Endothelial cell of umbilical vein (primary cell): Measurements from ENCODE around the gene KSR1. TPM values are rescaled to one million over a fixed set of nuclear protein-coding genes. Genes with fewer than 3 reads are reported as not detected.

Source experiments
- BruUV-seq: library from RNA; stranded (reverse); fragments of 400-500 nt; replicated peaks from 2 replicates; lab custom pipeline; 2021; lab: Mats Ljungman, UMichigan
- CTCF ChIA-PET: fragments of 300-600, 350-600 bp; sonication (Branson Sonifier 250); formaldehyde crosslinking; loops from one replicate; lab custom pipeline; 2021; ENCODE audit warnings: antibody characterized with exemption, inconsistent platforms; lab: Charles Lee
- POLR2A ChIA-PET: fragments of 300-600, 350-600 bp; sonication (Branson Sonifier 250); formaldehyde crosslinking; loops from one replicate; lab custom pipeline; 2021; ENCODE audit warnings: antibody characterized with exemption, inconsistent platforms; lab: Charles Lee
- DNase-seq: peaks from one replicate; pipeline ENCODE4 v3.0.0-alpha.2; 2011; ENCODE audit warnings: low read depth, low spot score
- FAIRE-seq: peaks from 2 replicates; lab custom pipeline; 2011; peaks lifted over from hg19 to GRCh38; lab: Jason Lieb, UNC
- H2AFZ ChIP-seq: 2 replicates; pipeline ENCODE4 v1.6.0; 2012; ENCODE audit warnings: low read depth, low read length, control low read depth, inconsistent platforms
- H3K27ac ChIP-seq: 2 replicates; pipeline ENCODE4 v1.5.1; 2011; ENCODE audit warnings: low read depth, mild to moderate bottlenecking, control low read depth, low read length, moderate library complexity; ENCODE audit not compliant: insufficient read depth
- H3K27me3 ChIP-seq, 2 experiments: 2 replicates each; pipeline versions ENCODE4 v1.6.0 to v1.6.1; 2011; ENCODE audit warnings: low read length in 2 of 2, mixed read lengths in 1 of 2; ENCODE audit not compliant: control insufficient read depth in 2 of 2, insufficient read depth in 2 of 2
- H3K36me3 ChIP-seq, 2 experiments: 2 replicates in 1 of 2; 3 replicates in 1 of 2; pipeline ENCODE4 v1.5.1; 2011; ENCODE audit warnings: low read length in 2 of 2, mild to moderate bottlenecking in 1 of 2, moderate library complexity in 1 of 2; ENCODE audit not compliant: control insufficient read depth in 2 of 2, insufficient read depth in 2 of 2; ENCODE audit errors: extremely low read depth in 1 of 2
- H3K4me1 ChIP-seq: 3 replicates; pipeline ENCODE4 v1.5.1; 2011; ENCODE audit warnings: mild to moderate bottlenecking, low read length; ENCODE audit not compliant: control insufficient read depth, insufficient read depth; ENCODE audit errors: extremely low read depth
- H3K4me2 ChIP-seq: 2 replicates; pipeline ENCODE4 v1.6.1; 2011; ENCODE audit warnings: low read length, control low read depth, mixed read lengths; ENCODE audit not compliant: insufficient read depth
- H3K4me3 ChIP-seq, 3 experiments: fragments of 200-600 bp in 1 of 3; sonication (generic), shearing (Covaris generic) in 1 of 3; replicated peaks in 1 of 3; 2 replicates each; pipeline ENCODE4 v1.5.1; 2011 to 2016; ENCODE audit warnings: control low read depth in 3 of 3, low read length in 3 of 3, mild to moderate bottlenecking in 2 of 3, inconsistent platforms in 1 of 3, low read depth in 1 of 3, moderate library complexity in 1 of 3; ENCODE audit not compliant: insufficient read depth in 1 of 3
- H3K79me2 ChIP-seq: 2 replicates; pipeline ENCODE4 v1.6.0; 2012; ENCODE audit warnings: low read length, inconsistent platforms; ENCODE audit not compliant: control insufficient read depth, insufficient read depth
- H3K9ac ChIP-seq: replicated peaks from 2 replicates; pipeline ENCODE3; 2011; ENCODE audit warnings: low read length, control low read depth; ENCODE audit not compliant: insufficient read depth; ENCODE audit errors: extremely low read depth
- H3K9me1 ChIP-seq: replicated peaks from 3 replicates; pipeline ENCODE4 v1.6.0; 2011; ENCODE audit warnings: mild to moderate bottlenecking, low read length; ENCODE audit not compliant: control insufficient read depth, insufficient read depth; ENCODE audit errors: extremely low read depth
- H3K9me3 ChIP-seq: replicated peaks from 2 replicates; pipeline ENCODE4 v1.5.1; 2012; ENCODE audit warnings: low read length, inconsistent platforms; ENCODE audit not compliant: control insufficient read depth, insufficient read depth
- H4K20me1 ChIP-seq: replicated peaks from 2 replicates; pipeline ENCODE3; 2011; ENCODE audit warnings: mild to moderate bottlenecking, low read length; ENCODE audit not compliant: control insufficient read depth, insufficient read depth; ENCODE audit errors: extremely low read depth
- CTCF ChIP-seq, 2 donors: IDR thresholded peaks; 1 replicate in 1 of 2; 2 replicates in 1 of 2; pipeline ENCODE4 v1.5.1; 2011; ENCODE audit warnings: low read length in 2 of 2, mild to moderate bottlenecking in 2 of 2, moderate library complexity in 2 of 2, control low read depth in 1 of 2, inconsistent platforms in 1 of 2, low read depth in 1 of 2; ENCODE audit not compliant: insufficient read depth in 1 of 2; ENCODE audit errors: extremely low read depth in 1 of 2
- EZH2 ChIP-seq: IDR thresholded peaks from 2 replicates; pipeline ENCODE4 v1.6.1; 2012; ENCODE audit warnings: borderline replicate concordance, low read depth, mild to moderate bottlenecking, moderate library complexity, low read length, inconsistent platforms; ENCODE audit not compliant: severe bottlenecking
- FOS ChIP-seq: IDR thresholded peaks from 2 replicates; pipeline ENCODE4 v1.6.1; 2011; ENCODE audit warnings: mild to moderate bottlenecking, low read length, moderate library complexity, borderline replicate concordance; ENCODE audit not compliant: insufficient read depth
- GATA2 ChIP-seq: IDR thresholded peaks from 2 replicates; pipeline ENCODE4 v1.7.0; 2011; ENCODE audit warnings: low read depth, mild to moderate bottlenecking, moderate library complexity, mixed read lengths, low read length; ENCODE audit not compliant: insufficient read length, insufficient read depth
- JUN ChIP-seq: IDR thresholded peaks from 2 replicates; pipeline ENCODE4 v1.6.1; 2011; ENCODE audit warnings: borderline replicate concordance, low read depth; ENCODE audit not compliant: insufficient read length, insufficient read depth
- MAX ChIP-seq: IDR thresholded peaks from 2 replicates; pipeline ENCODE4 v1.6.1; 2011; ENCODE audit not compliant: insufficient read depth, insufficient read length
- MYC ChIP-seq: IDR thresholded peaks from one replicate; pipeline ENCODE4 v1.6.1; 2011; ENCODE audit warnings: mild to moderate bottlenecking, low read depth, low read length
- POLR2A ChIP-seq: IDR thresholded peaks from 2 replicates; pipeline ENCODE4 v1.6.1; 2012; ENCODE audit warnings: low read depth, mild to moderate bottlenecking, control low read depth, low read length
- POLR2AphosphoS5 ChIP-seq: IDR thresholded peaks from 2 replicates; pipeline ENCODE4 v1.6.1; 2012; ENCODE audit warnings: low read depth, mild to moderate bottlenecking, control low read depth, low read length, moderate library complexity; ENCODE audit not compliant: insufficient read depth
- dilution Hi-C: fragments of 300-500 bp; cut with MboI; formaldehyde crosslinking; loops from one replicate; pipeline ENCODE4 v1.15.0; 2019; ENCODE audit warnings: low sequenced_read_pairs; ENCODE audit not compliant: extremely low pct_ligation_motif_present
- intact Hi-C: fragments of 100-400 bp; cut with micrococcal nuclease; formaldehyde crosslinking; loops from one replicate; pipeline ENCODE4 v1.10.0; 2022
- polyA plus RNA-seq, 4 experiments: library from polyadenylated mRNA; depleted of rRNA in 3 of 4; stranded (reverse) in 3 of 4; unstranded in 1 of 4; fragments of >200 nt; gene quantifications; 2 replicates each; pipeline versions ENCODE4 v1.2.1 to v1.2.3, GENCODE V29; 2011 to 2012; ENCODE audit warnings: missing spikeins in 1 of 4
- total RNA-seq: library from RNA; stranded (reverse); gene quantifications from 2 replicates; pipeline ENCODE4 v1.2.3, GENCODE V29; 2021

KSR1 gene
- total and polyA plus RNA-seq, 2 donors (not counting 3 experiments of a cell fraction or from before 2014, with no cell fraction given): 35.4 to 80.2 TPM

- Histone ChIP-seq H3K9ac (no peak overlapping the region), H3K9me3 (no peaks in the 10 kb centered on the region), H3K9me1 (no peaks in the 10 kb centered on the region), H2AFZ (no peak overlapping the region), H3K4me2 (no peak overlapping the region), H4K20me1 (no peaks in the 10 kb centered on the region), H3K4me3 (no peak overlapping the region), H3K27ac (no peak overlapping the region), H3K4me1 (peaks cover 23% of the 10 kb centered on the region), H3K79me2 (no peaks in the 10 kb centered on the region), H3K27me3 (no peaks in the 10 kb centered on the region), H3K36me3 (no peaks in the 10 kb centered on the region)
- dilution Hi-C loops: loop anchor here (25.0 kb wide), 1 partner anchor 113 kb away; no protein-coding TSS in a partner anchor
- POLR2A ChIA-PET: no interaction called here
- CTCF ChIA-PET: interaction anchor here (0.6 kb wide), 1 partner anchor 86 kb away, joined by 3 read pairs; no protein-coding TSS in a partner anchor
- BruUV-seq: no TSS peak
- TF ChIP-seq MYC: no peak
- no peak for TF ChIP-seq POLR2A
- no peak for TF ChIP-seq POLR2AphosphoS5
- no peak for TF ChIP-seq MAX
- no peak for TF ChIP-seq FOS
- no peak for TF ChIP-seq CTCF (IDR thresholded peaks at IDR 0.05; ENCODE audit: extremely low read depth in 1 of 2, insufficient read depth in 1 of 2, low read depth in 1 of 2, low read length in 2 of 2)
- TF ChIP-seq EZH2: no peak
- no peak for TF ChIP-seq GATA2
- no peak for TF ChIP-seq JUN
- FAIRE-seq (no peak), DNase-seq (no peak)
- intact Hi-C loops: loop anchor here (5.0 kb wide), 1 partner anchor 212 kb away; no protein-coding TSS in a partner anchor
Measured at GRCh38 chr17:27449541-27449940, 6.7 kb upstream of the KSR1 start.
